Dermis blood vessel endothelial cell (primary cell): ENCODE measurements around the gene RENBP. TPM values are rescaled to one million over a fixed set of nuclear protein-coding genes. Genes with fewer than 3 reads are reported as not detected.

Experiments
- DNase-seq: peaks from one replicate; pipeline ENCODE4 v3.0.0; 2010
- total RNA-seq: library from RNA; depleted of rRNA; stranded (reverse); fragments of >200 nt; gene quantifications from 2 replicates; pipeline ENCODE4 v1.2.3, GENCODE V29; 2014

Gene RENBP
- total RNA-seq, 1 donor from 2014 or later, result 27.4 TPM

DNA sequence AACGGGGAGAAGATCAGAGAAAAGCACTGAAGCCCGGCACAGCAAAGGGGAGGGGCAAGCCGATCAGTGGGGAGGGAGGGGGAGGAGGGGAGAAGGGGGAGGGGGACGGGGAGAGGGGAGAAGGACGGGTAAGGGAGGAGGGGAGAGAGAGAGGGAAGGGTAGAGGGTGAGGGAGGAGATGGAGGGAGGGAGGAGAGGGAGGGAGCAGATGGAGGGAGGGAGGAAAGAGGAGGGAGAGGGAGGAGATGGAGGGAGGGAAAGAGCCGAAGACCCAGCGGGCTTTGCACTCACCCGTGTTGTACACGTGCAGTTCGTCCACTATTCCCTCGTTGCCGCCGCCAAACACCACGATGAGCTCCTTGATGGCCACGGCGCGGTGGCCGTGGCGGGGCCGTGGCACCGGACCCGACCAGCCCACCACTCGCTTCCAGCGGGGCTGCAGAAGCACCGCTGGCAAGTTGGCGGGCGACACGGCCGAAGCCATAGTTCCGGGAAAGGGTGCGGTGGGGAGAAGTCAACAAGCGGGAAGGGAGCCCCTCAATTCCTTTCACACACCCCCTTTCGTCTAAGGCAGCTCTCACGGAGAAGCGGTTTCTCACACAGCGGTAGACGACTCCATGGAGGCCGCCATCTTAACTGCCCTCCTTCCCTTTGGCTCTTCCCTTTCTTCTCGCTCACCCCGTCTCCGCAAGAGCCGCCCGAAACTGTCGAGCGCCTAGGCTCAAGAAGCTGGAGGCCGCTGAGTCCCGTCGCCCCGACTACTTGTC lies 26.1 kb upstream of the RENBP start:
- DNase-seq, result peak; percentile 25

GRCh38 chrX:153969904-153970356 lies 25.5 kb upstream of the RENBP start:
- DNase-seq, result peak; percentile 23

DNA sequence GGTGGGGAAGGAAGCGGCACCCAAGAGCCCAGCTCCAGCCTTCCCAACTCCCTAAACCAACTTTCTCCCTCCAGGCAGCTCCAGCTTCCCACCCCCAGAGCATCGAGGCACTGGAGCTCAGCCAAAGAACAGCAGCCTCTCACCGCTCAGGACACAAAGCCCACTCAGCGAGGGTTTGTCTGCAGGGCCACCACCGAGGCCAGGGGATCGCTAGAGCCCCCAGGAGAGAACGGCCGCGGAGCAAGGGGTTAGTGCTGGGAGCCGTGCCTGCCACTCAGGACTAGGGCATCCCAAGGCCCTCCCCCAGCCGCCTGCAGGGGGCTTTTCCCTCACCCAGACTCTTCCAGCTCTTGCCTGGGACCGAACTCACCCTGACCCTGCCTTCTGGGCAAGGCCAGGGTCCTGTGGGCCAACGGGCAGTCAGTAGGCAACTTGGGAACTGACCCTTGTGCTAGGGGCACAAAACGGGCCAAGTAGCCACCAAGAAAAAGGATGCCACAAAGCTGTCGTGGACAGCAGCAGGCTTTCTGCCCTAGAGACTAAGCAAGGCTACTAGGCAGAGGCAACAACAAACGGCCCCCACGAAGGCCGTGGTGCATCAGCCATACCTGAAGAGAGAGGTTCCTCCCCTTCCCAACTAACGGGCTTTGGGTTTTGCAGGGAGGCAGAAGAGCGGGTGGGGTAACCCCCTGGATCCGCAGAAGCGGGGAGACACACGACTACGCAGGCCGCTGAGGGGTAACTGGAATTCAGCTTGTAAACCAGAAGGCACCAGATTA lies 24.9 kb upstream of the RENBP start:
- DNase-seq, result peak; percentile 17

- peak; percentile 27 for DNase-seq
Measured at GRCh38 chrX:153968754-153969124, 24.3 kb upstream of the RENBP start.

DNA sequence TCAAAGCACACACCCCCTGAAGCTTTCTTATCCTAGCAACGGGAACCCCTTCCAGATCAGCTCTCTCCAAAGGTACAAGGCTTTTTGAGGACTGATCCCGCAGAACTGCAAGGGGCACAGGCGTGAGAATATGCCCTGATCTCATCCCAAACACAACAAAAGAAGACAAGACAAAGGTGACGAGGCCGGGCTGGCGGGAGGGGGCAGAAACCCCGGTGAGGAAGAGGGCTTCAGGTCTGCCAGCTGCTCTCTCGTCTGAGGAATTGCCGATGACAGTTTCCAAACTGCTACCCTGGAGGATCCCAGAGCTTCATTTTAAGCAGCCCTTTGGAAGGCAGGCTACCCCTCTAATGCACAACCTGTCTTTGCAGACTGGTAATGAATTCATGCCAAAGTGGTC lies 23.8 kb upstream of the RENBP start:
- DNase-seq, result no peak

- DNase-seq, result peak; percentile 44
Measured at GRCh38 chrX:153967536-153968224, 23.2 kb upstream of the RENBP start.

DNA sequence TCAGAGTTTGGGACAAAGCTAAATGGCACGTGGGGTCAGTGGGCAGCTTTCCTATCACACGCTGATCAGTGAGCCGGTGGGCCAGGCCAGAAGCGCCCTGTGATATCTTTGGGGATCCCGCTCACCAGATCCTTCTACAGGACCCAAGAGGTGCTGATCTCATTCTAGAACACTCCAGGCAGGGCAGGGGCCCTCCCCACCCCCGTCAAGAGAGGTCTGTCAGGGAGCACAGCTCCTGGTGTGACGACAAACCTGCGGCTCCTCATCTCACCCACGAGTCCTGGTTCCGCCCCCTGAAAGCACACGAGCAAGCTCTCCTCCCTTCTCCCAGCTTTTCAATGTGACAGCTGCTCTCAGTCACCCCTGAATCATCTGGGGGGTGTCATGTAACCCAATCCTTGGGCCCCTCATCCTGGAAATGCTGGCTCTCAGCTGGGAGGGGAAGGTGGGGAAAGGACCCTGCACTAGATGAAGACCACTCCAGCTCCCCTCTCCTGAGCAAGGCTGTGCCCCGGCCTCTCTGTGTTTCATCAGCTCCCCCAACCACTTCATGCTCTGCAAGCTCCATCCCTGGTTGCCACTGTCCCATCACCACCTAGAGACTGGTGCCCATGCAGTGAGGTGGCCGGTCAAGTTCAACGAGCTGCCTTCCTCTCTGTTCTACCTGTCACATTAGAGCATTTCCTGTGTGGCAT lies 22.5 kb upstream of the RENBP start:
- DNase-seq, result no peak

GRCh38 chrX:153966283-153966688 lies 21.8 kb upstream of the RENBP start:
- no peak for DNase-seq

DNA sequence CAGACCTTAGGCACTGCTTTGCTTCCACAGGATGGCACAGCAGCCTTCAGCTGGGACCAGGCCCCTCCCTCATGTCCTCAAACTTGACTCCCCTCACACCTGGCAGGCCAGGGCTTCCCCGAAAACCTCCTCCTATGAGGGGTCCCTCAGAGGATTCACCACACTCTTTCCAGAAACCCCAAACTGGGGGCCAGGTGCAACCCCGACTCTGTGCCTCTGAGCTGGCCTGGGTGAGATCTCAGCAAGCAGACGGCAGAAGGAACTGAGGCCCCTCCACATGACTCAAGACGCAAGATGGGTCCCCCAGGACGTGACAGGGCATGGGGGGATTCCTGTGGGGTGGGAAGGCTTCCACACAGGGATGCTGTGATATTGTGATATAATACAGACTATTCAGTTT lies 21.0 kb upstream of the RENBP start:
- no peak for DNase-seq

DNA sequence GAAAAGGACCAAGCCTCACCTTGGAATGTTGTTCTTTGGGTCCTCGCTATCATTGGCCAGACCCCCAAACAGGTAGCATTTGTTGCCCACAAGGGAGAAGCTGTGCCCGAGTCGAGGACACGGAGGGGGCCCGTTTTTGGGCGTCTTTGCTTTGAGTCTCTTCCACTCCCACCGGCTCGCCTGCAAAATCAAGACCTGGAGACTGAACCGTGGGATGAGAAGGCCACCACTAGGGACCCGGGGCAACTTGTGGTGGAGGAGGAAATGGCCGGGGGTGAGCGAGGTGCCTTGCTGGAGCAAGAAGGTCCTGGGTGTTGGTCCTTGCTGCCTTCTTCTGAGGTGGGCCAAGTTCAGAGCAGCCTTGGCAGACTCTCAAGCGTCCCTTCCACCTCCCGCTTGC lies 19.7 kb upstream of the RENBP start:
- no peak for DNase-seq

DNA sequence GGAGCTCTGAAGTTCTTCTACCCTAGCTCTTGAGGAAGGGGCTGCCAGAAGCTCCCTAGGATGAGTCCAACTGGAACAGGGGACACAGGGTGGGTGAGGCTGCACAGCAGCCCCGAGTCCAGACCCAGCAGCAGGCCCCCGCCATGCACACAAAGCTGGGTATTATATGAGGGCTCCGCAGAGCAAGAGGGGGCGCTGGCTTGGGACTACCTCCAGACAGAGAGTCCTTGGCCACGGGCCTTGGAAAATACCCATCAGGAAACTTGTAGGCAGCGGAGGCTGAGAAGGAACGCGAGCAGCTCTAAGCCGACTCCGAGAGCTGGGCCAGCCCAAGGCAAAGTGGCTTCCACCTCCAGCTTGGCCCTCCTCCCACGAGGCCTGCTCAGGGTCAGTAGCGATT lies 19.1 kb upstream of the RENBP start:
- DNase-seq, result no peak

DNA sequence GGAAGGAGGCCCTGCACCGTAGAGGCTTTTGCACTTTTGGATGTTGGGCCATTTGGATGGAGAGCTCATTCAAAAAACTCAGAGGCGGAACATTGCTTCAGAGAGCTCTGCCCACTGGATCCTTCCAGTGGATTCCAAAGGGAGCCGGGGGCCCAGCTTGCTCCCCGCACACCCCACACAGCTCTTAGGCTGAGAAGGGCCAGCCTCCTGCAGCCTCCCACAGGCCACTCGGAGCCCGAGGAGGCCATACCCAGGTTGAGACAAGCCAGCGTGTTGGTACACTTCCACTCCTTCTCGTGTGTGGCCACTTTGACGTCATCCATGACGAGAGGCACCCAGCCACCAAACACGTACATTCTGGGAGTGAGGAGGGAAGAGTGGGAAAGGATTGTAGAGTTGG lies 16.8 kb upstream of the RENBP start:
- no peak for DNase-seq

- DNase-seq, result no peak
Measured at GRCh38 chrX:153960786-153961185, 16.3 kb upstream of the RENBP start.

DNA sequence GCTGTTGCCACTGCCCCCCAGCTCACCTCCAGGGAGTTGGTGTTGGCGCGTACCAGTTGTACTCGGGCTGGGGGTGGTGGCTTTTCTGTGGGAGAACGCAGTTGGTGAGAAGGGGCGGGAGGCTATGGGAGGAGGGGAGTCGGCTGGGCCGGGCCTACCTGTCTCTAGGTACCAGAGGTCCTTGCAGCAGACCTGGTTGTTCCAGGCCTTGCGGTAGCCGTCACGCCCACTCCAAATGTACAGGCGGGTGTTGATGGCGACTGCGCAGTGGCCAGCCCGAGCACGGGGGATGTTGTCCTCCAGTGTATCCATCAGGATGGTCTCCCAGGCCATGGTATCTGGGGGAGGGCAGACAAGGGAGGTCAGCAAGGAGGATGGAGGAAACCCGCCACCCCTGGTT lies 15.6 kb upstream of the RENBP start:
- no peak for DNase-seq

GRCh38 chrX:153959649-153960048 lies 15.2 kb upstream of the RENBP start:
- DNase-seq, result no peak

DNA sequence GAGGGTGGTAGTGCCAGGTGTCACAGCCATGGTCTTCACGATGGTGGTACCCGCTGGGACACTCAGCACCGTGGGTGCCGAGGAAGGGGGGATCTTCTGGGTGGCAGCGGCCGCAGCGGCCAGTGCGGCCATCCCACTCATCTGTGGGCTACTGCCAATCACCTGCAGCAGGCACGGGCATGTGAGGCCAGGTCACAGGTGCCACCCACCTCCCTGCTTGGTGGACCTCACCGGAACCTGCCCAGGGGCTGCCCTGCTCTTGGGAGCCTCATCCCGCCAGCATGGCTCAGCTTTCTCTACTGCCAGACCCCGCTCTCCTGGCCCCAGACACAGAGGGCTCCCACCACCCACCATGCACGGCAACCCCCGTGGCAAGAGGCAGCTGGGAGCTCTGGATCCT lies 14.2 kb upstream of the RENBP start:
- DNase-seq, result no peak

GRCh38 chrX:153957224-153957623 lies 12.8 kb upstream of the RENBP start:
- no peak for DNase-seq

GRCh38 chrX:153956044-153956907 lies 11.8 kb upstream of the RENBP start:
- DNase-seq, result no peak

- no peak for DNase-seq
Measured at GRCh38 chrX:153955228-153955732, 10.8 kb upstream of the RENBP start.

DNA sequence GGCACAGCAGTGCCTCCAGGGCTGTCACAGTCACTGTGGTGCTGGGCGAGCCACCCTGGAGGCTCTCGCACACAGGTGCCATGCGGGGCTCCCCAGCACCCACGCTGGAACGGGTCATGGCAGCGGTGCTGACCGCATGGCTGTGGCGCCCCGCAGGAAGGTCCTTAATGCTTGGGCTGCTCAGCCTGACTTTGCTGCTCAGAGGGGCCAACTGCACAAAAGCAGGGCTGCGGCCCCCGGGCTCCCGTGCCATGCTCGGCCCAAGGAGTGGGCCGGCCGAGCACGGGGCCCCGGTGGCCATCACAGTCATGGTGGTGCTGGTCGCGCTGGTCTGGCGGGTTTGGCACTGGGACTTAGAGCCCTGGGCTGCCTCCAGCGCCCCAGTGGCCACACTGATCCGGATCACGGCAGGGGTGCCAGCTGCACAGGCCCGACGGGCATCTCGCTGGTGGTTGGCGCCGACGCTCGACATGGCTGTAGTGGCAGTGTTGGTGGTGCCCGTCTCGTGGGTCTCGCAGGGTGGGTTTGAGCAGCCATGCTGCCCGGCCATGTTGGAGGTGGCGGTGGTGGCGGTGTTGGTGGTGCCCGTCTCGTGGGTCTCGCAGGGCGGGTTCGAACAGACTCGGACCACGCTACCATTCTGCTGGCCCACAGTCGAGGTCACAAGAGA lies 10.2 kb upstream of the RENBP start:
- no peak for DNase-seq

DNA sequence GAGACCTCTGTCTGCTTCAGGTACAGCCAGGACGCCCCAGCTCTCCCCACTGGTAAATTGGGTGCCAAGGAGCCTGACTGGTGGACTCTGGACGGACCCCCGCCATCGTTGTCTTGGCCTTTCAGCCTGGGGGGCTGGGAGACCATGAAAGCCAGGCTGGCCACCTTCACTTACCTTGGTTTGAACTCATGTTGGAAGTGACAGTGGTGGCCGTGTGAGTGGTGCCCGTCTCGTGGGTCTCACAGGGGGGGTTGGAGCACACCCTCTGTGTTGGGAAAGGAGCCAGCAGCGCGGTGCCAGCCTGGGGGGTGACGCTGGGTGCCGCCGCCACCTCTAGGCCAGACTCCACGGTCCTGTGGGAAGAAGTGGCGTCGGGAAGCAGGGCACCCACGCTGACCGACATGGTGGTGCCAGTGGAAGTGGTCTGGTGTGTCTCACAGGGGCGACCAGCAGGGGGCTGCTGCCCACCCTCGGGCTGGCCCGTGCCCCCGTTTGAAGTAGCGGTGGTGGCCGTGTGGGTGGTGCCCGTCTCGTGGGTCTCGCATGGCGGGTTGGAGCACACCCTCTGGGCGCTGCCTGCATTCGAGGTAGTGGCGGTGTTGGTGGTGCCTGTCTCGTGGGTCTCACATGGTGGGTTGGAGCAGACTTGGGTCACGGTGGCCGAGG lies 9.6 kb upstream of the RENBP start:
- DNase-seq, result no peak
